A549 (cell line): ENCODE data around the gene C21orf58. TPM values are rescaled to one million over a fixed set of nuclear protein-coding genes. Genes with fewer than 3 reads are reported as not detected.

Experiments
- ATAC-seq, 2 experiments: fragments of 200-7000 bp in 1 of 2; fragments of >200 bp in 1 of 2; cut with Nextera tagmentation in 1 of 2; cut with Tn5 transposase in 1 of 2; 3 replicates each; pipeline versions ENCODE4 v1.8.0 to v1.9.1; 2018 to 2020; ENCODE audit warnings: mild to moderate bottlenecking in 1 of 2, moderate library complexity in 1 of 2
- CTCF ChIA-PET: fragments of 300-600 bp; sonication (Branson Sonifier 250); formaldehyde crosslinking; extraction: SDS; loops from one replicate; lab custom pipeline; 2021; ENCODE audit warnings: antibody characterized with exemption, inconsistent platforms; lab: Yijun Ruan, JAX
- POLR2A ChIA-PET: fragments of 350-600 bp; formaldehyde crosslinking; extraction: SDS; loops from one replicate; lab custom pipeline; 2021; ENCODE audit warnings: antibody characterized with exemption, inconsistent platforms; lab: Yijun Ruan, JAX
- DNase-seq, 2 experiments: peaks; one replicate each; pipeline versions ENCODE4 v3.0.0 to v3.0.0-alpha.2; 2011 to 2016; ENCODE audit warnings: low read depth in 1 of 2, low spot score in 1 of 2
- FAIRE-seq: peaks from 2 replicates; lab custom pipeline; 2011; peaks lifted over from hg19 to GRCh38; lab: Jason Lieb, UNC
- H3K27ac ChIP-seq, 2 experiments: fragments of >200 bp; sonication (Bioruptor Twin); formaldehyde crosslinking; 3 replicates each; pipeline ENCODE4 v1.5.1; 2016 to 2017
- H3K4me1 ChIP-seq: fragments of >200 bp; sonication (Bioruptor Twin); formaldehyde crosslinking; 3 replicates; pipeline ENCODE4 v1.6.1; 2016
- H3K4me2 ChIP-seq: fragments of >200 bp; sonication (Bioruptor Twin); formaldehyde crosslinking; 3 replicates; pipeline ENCODE4 v1.6.1; 2016
- H3K4me3 ChIP-seq: fragments of >200 bp; sonication (Bioruptor Twin); formaldehyde crosslinking; 3 replicates; pipeline ENCODE4 v1.5.1; 2016
- H3K9me3 ChIP-seq: fragments of >200 bp; sonication (Bioruptor Twin); formaldehyde crosslinking; 3 replicates; pipeline ENCODE4 v1.6.1; 2016
- FOSB ChIP-seq: fragments of 250-450 bp; sonication (Bioruptor Pico); IDR thresholded peaks from 2 replicates; pipeline ENCODE4 v1.5.0; 2020; ENCODE audit warnings: mild to moderate bottlenecking, moderate library complexity
- FOSL2 ChIP-seq, 2 experiments: fragments of 450-650 bp in 1 of 2; fragments of >200 bp in 1 of 2; sonication (Bioruptor Twin) in 1 of 2; formaldehyde crosslinking; IDR thresholded peaks; 2 replicates each; pipeline versions ENCODE4 v1.5.0 to v1.6.1; 2016 to 2020; ENCODE audit warnings: mild to moderate bottlenecking in 1 of 2, moderate library complexity in 1 of 2
- GATA3 ChIP-seq: IDR thresholded peaks from 2 replicates; pipeline ENCODE4 v1.6.1; 2012; ENCODE audit warnings: borderline replicate concordance
- HDAC2 ChIP-seq: fragments of 200-600 bp; sonication (generic); IDR thresholded peaks from 2 replicates; pipeline ENCODE4 v1.6.1; 2016
- HEYL ChIP-seq: fragments of 250-450 bp; sonication (Bioruptor Pico); IDR thresholded peaks from 2 replicates; pipeline ENCODE4 v1.8.0; 2021; ENCODE audit warnings: mild to moderate bottlenecking, moderate library complexity
- KDM1A ChIP-seq: fragments of 200-600 bp; sonication (generic); IDR thresholded peaks from 2 replicates; pipeline ENCODE4 v1.6.1; 2016; ENCODE audit warnings: low read depth, mild to moderate bottlenecking
- KDM5A ChIP-seq: fragments of 200-600 bp; sonication (generic); IDR thresholded peaks from 2 replicates; pipeline ENCODE4 v1.6.1; 2016; ENCODE audit warnings: antibody characterized with exemption, mild to moderate bottlenecking
- MYC ChIP-seq: IDR thresholded peaks from 2 replicates; pipeline ENCODE4 v1.6.1; 2012; ENCODE audit warnings: mild to moderate bottlenecking, inconsistent platforms, low read length, improper control_type of control experiment, borderline replicate concordance
- NFE2L2 ChIP-seq: fragments of 150-350 bp; conservative IDR thresholded peaks from 2 replicates; pipeline ENCODE4 v1.6.1; 2014; ENCODE audit warnings: low read length
- NPAS2 ChIP-seq: fragments of 250-450 bp; sonication (Bioruptor Pico); IDR thresholded peaks from 2 replicates; pipeline ENCODE4 v1.8.0; 2022; ENCODE audit warnings: mild to moderate bottlenecking, moderate library complexity, borderline replicate concordance
- PHF8 ChIP-seq: fragments of 200-600 bp; sonication (generic); IDR thresholded peaks from 2 replicates; pipeline ENCODE4 v1.6.1; 2016; ENCODE audit warnings: low read depth, mild to moderate bottlenecking, antibody characterized with exemption, moderate library complexity, borderline replicate concordance
- SMC3 ChIP-seq: fragments of >200 bp; sonication (Bioruptor Twin); formaldehyde crosslinking; IDR thresholded peaks from 3 replicates; pipeline ENCODE4 v1.6.1; 2018; ENCODE audit warnings: inconsistent platforms
- TFCP2L1 ChIP-seq: fragments of 250-450 bp; sonication (Bioruptor Pico); IDR thresholded peaks from 2 replicates; pipeline ENCODE4 v1.5.0; 2021; ENCODE audit warnings: mild to moderate bottlenecking
- TP53 ChIP-seq: fragments of 250-450 bp; sonication (Bioruptor Pico); IDR thresholded peaks from 2 replicates; pipeline ENCODE4 v1.5.0; 2021; ENCODE audit warnings: mild to moderate bottlenecking, moderate library complexity
- ZC3H11A ChIP-seq: fragments of 450-650 bp; IDR thresholded peaks from 2 replicates; pipeline ENCODE4 v1.6.1; 2014; ENCODE audit warnings: antibody characterized with exemption, mild to moderate bottlenecking
- ZFP36 ChIP-seq: fragments of 450-650 bp; IDR thresholded peaks from 2 replicates; pipeline ENCODE4 v1.6.1; 2014; ENCODE audit warnings: borderline replicate concordance; ENCODE audit not compliant: partially characterized antibody
- ZSCAN20 ChIP-seq: fragments of 250-450 bp; sonication (Bioruptor Pico); IDR thresholded peaks from 2 replicates; pipeline ENCODE4 v1.8.0; 2022; ENCODE audit warnings: mild to moderate bottlenecking, moderate library complexity
- WGBS: methylation state at CpG from one replicate; pipeline ENCODE4 v1.1.6; 2017; ENCODE audit errors: missing lambda C conversion rate; 5-methylcytosine and 5-hydroxymethylcytosine counted together
- polyA plus RNA-seq, 4 experiments: library from polyadenylated mRNA; depleted of rRNA in 3 of 4; stranded (reverse); fragments of >200 nt; fragmentation: RNase III in 1 of 4; extraction: RNeasy Plus Mini Kit Qiagen cat#74134 plus additional on column Dnase treatment in 1 of 4; gene quantifications; 2 replicates in 3 of 4; 3 replicates in 1 of 4; pipeline ENCODE4 v1.2.3, GENCODE V29; 2011 to 2017
- TF ChIP-seq, protein P1 (sequence below): fragments of >200 bp; sonication (Bioruptor Twin); formaldehyde crosslinking; IDR thresholded peaks from 2 replicates; pipeline ENCODE4 v1.6.1; 2016
- TF ChIP-seq, protein P2 (sequence below): fragments of >200 bp; sonication (Bioruptor Twin); formaldehyde crosslinking; IDR thresholded peaks from 3 replicates; pipeline ENCODE4 v1.6.1; 2016
- TF ChIP-seq, protein P3 (sequence below): fragments of 150-350 bp; IDR thresholded peaks from 2 replicates; pipeline ENCODE4 v1.6.1; 2014; ENCODE audit warnings: low read depth, mild to moderate bottlenecking, low read length

C21orf58 gene
- polyA plus RNA-seq, 2 of the 4 experiments (the other 2 are of a cell fraction): 3.2 to 8.5 TPM

DNA sequence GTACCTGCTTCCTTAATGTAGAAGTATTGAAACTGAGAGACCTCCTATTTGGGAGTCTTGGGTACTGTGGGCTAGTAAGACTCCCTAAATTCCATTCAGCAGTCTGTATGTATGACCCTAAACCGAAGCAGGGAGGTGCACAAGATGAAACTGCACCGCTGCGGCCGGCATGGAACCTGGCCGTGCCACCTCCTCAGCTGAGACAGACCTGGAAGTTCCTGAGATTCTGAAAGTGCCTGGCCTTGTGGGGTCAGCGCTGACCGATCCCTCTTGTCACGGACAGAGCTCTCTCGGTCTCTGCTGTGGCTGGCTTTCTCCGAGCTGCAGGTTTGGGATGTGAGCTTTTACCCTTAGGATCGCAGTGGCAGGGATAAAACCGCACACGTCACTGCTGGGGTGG is 27.3 kb upstream of the C21orf58 start:
- Histone ChIP-seq H3K9me3 (no peaks in the 10 kb centered on the region), H3K4me3 (no peak overlapping the region), H3K4me2 (no peak overlapping the region), H3K4me1 (no peaks in the 10 kb centered on the region), H3K27ac (no peak overlapping the region)
- 100% methylated on average over 7 of the region's 13 CpGs for WGBS
- ChIA-PET POLR2A (no interaction called here), CTCF (no interaction called here)
- no peak for DNase-seq
- ATAC-seq: no peak
- FAIRE-seq: no peak
- no peak for TF ChIP-seq NFE2L2
- TF ChIP-seq KDM5A: no peak
- TF ChIP-seq ZSCAN20 (CRISPR knock-in tag): no peak

DNA sequence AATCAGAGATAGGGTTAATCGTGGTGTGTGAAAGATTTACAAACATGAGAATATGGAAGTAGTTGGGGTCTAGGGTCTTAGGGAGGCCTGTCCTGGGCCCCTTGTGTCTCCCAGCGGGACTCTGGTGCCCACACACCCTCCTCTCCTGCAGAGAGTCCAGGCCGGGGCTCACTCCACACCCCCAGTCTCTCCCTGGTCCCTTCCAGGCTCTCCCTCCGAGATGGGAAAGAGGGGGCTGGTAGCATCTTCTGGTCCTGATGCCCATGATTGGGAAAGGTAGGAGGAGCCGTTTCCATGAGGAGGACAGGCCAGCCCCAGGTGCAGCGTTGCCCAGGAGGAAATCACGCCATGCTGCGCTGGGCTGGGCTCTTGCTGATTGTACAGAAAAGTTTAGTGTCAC is 26.9 kb upstream of the C21orf58 start:
- FAIRE-seq: no peak
- no peak overlapping the region for H3K4me3 ChIP-seq
- ChIA-PET POLR2A (no interaction called here), CTCF (no interaction called here)
- TF ChIP-seq MYC (no peak), KDM1A (no peak), ZFP36 (no peak), ZC3H11A (no peak), PHF8 (no peak)
- TF ChIP-seq, protein P1, sequence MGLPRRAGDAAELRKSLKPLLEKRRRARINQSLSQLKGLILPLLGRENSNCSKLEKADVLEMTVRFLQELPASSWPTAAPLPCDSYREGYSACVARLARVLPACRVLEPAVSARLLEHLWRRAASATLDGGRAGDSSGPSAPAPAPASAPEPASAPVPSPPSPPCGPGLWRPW: no peak
- WGBS: 91% methylated on average over 7 of the region's 8 CpGs
- H3K27ac ChIP-seq: no peak overlapping the region
- no peaks in the 10 kb centered on the region for H3K4me1 ChIP-seq
- no peaks in the 10 kb centered on the region for H3K9me3 ChIP-seq
- no peak for DNase-seq
- no peak overlapping the region for H3K4me2 ChIP-seq
- no peak for ATAC-seq

DNA sequence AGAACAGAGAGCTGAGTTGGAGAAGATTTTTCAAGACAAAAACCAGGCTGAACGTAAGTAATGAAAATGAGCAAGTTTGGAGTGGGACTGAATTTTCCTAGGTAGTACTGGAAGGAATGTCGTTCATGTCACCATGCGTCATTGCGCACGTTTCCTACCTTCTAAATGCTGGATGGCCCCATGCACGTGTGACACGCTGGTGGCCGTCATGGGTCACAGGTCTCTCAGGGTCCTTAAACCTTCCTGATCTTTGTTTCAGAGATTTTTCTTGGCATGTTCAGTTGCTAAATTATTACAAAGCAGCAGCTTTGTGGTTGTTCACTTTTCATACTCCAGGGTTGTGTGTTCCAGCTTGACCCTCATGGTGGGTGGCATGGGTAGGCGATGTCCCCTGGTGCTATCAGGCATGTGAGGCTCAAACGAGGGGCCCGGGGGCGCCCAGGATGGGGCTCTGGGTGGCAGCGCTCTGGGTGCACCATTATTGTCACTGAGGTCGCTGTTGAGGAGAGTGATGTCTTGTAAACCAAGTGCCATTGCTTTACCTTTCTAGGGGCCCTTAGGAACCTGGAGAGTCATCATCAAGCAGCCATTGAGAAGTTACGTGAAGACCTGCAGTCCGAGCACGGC is 25.6 kb upstream of the C21orf58 start:
- 95% methylated on average over 14 of the region's 17 CpGs for WGBS
- H3K4me3 ChIP-seq: no peak overlapping the region
- TF ChIP-seq PHF8: no peak
- TF ChIP-seq GATA3: no peak
- TF ChIP-seq KDM1A: no peak
- TF ChIP-seq TP53: no peak
- no peak for TF ChIP-seq FOSL2 (IDR thresholded peaks at IDR 0.05)
- no peak for TF ChIP-seq FOSL2 (CRISPR knock-in tag; IDR thresholded peaks at IDR 0.05)
- no peak for TF ChIP-seq FOSB (CRISPR knock-in tag)
- TF ChIP-seq, protein P2, sequence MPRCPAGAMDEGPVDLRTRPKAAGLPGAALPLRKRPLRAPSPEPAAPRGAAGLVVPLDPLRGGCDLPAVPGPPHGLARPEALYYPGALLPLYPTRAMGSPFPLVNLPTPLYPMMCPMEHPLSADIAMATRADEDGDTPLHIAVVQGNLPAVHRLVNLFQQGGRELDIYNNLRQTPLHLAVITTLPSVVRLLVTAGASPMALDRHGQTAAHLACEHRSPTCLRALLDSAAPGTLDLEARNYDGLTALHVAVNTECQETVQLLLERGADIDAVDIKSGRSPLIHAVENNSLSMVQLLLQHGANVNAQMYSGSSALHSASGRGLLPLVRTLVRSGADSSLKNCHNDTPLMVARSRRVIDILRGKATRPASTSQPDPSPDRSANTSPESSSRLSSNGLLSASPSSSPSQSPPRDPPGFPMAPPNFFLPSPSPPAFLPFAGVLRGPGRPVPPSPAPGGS: no peak
- TF ChIP-seq, protein P3, sequence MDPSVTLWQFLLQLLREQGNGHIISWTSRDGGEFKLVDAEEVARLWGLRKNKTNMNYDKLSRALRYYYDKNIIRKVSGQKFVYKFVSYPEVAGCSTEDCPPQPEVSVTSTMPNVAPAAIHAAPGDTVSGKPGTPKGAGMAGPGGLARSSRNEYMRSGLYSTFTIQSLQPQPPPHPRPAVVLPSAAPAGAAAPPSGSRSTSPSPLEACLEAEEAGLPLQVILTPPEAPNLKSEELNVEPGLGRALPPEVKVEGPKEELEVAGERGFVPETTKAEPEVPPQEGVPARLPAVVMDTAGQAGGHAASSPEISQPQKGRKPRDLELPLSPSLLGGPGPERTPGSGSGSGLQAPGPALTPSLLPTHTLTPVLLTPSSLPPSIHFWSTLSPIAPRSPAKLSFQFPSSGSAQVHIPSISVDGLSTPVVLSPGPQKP: no peak
- TF ChIP-seq HEYL: no peak
- no peak for TF ChIP-seq TFCP2L1 (CRISPR knock-in tag)
- TF ChIP-seq HDAC2: no peak
- no peak for TF ChIP-seq ZSCAN20 (CRISPR knock-in tag)
- TF ChIP-seq NPAS2 (CRISPR knock-in tag): no peak
- TF ChIP-seq ZC3H11A: no peak
- no peak for TF ChIP-seq SMC3
- TF ChIP-seq, all 56 proteins: peak for 0
- no peak for DNase-seq
- no peaks in the 10 kb centered on the region for H3K4me1 ChIP-seq
- no peak for ATAC-seq
- no peak for FAIRE-seq
- ChIA-PET CTCF (interaction anchor here (1.6 to 1.7 kb wide), 2 partner anchors 20 to 24 kb away, joined by 3 to 4 read pairs; no protein-coding TSS in a partner anchor), POLR2A (no interaction called here)
- no peaks in the 10 kb centered on the region for H3K9me3 ChIP-seq
- H3K27ac ChIP-seq: no peak overlapping the region
- no peak overlapping the region for H3K4me2 ChIP-seq
